HEK293 (cell line): ENCODE measurements around the gene GRM3.

Experiments
- CTCF ChIA-PET: fragments of 350-600 bp; formaldehyde crosslinking; extraction: SDS; loops from one replicate; lab custom pipeline; 2021; ENCODE audit warnings: antibody characterized with exemption; lab: Yijun Ruan, JAX
- POLR2A ChIA-PET: fragments of 300-600 bp; formaldehyde crosslinking; extraction: SDS; loops from one replicate; lab custom pipeline; 2020; ENCODE audit warnings: antibody characterized with exemption, inconsistent platforms; lab: Yijun Ruan, JAX
- H3K27ac ChIP-seq: fragments of 200-500 bp; sonication (Bioruptor generic); 2 replicates; pipeline ENCODE4 v1.5.1; 2014; ENCODE audit warnings: low read depth, low read length, control low read depth, inconsistent platforms; ENCODE audit errors: extremely low read depth
- H3K36me3 ChIP-seq, 2 experiments: fragments of 200-500 bp in 1 of 2; sonication (Bioruptor generic) in 1 of 2; 1 replicate in 1 of 2; 2 replicates in 1 of 2; pipeline ENCODE4 v1.5.1; 2014 to 2017; ENCODE audit warnings: inconsistent platforms in 2 of 2, low read length in 2 of 2; ENCODE audit not compliant: control insufficient read depth in 2 of 2, insufficient read depth in 1 of 2
- H3K4me1 ChIP-seq: fragments of 200-500 bp; sonication (Bioruptor generic); 2 replicates; pipeline ENCODE4 v1.5.1; 2014; ENCODE audit warnings: mild to moderate bottlenecking, low read length, inconsistent platforms; ENCODE audit not compliant: control insufficient read depth, insufficient read depth
- H3K4me3 ChIP-seq: 2 replicates; pipeline ENCODE4 v1.5.1; 2011; ENCODE audit warnings: low read depth, mild to moderate bottlenecking, control low read depth, low read length, moderate library complexity
- H3K9me3 ChIP-seq: fragments of 200-500 bp; sonication (Bioruptor generic); 2 replicates; pipeline ENCODE4 v1.5.1; 2014; ENCODE audit warnings: low read depth, low read length, inconsistent platforms; ENCODE audit not compliant: control insufficient read depth, insufficient read depth
- PATZ1 ChIP-seq: fragments of 450-650 bp; formaldehyde crosslinking; IDR thresholded peaks from 2 replicates; pipeline ENCODE4 v1.5.1; 2016; ENCODE audit warnings: missing biosample characterization, missing genetic modification characterization
- ZFP3 ChIP-seq: fragments of 450-650 bp; formaldehyde crosslinking; IDR thresholded peaks from 2 replicates; pipeline ENCODE4 v1.5.1; 2016; ENCODE audit warnings: low read depth, missing biosample characterization, missing genetic modification characterization
- ZNF114 ChIP-seq: fragments of 450-650 bp; formaldehyde crosslinking; IDR thresholded peaks from 2 replicates; pipeline ENCODE4 v1.5.0; 2017; ENCODE audit warnings: missing biosample characterization, missing genetic modification characterization
- ZNF146 ChIP-seq: fragments of 450-650 bp; formaldehyde crosslinking; IDR thresholded peaks from 2 replicates; pipeline ENCODE4 v1.5.1; 2016; ENCODE audit warnings: missing biosample characterization, missing genetic modification characterization
- ZNF148 ChIP-seq: fragments of 450-650 bp; formaldehyde crosslinking; IDR thresholded peaks from 2 replicates; pipeline ENCODE4 v1.5.0; 2017; ENCODE audit warnings: missing biosample characterization, missing genetic modification characterization, borderline replicate concordance
- ZNF48 ChIP-seq: fragments of 450-650 bp; formaldehyde crosslinking; IDR thresholded peaks from 2 replicates; pipeline ENCODE4 v1.5.1; 2016; ENCODE audit warnings: missing biosample characterization, missing genetic modification characterization
- ZNF510 ChIP-seq: fragments of 450-650 bp; formaldehyde crosslinking; IDR thresholded peaks from 2 replicates; pipeline ENCODE4 v1.5.1; 2018; ENCODE audit warnings: mild to moderate bottlenecking, missing genetic modification characterization, missing biosample characterization; ENCODE audit not compliant: insufficient replicate concordance
- ZNF596 ChIP-seq: fragments of 450-650 bp; IDR thresholded peaks from 2 replicates; pipeline ENCODE4 v1.5.0; 2018; ENCODE audit warnings: missing biosample characterization, mild to moderate bottlenecking, missing genetic modification characterization, moderate library complexity
- ZNF624 ChIP-seq: fragments of 450-650 bp; formaldehyde crosslinking; IDR thresholded peaks from 2 replicates; pipeline ENCODE4 v1.5.1; 2017; ENCODE audit warnings: missing biosample characterization, missing genetic modification characterization
- ZNF704 ChIP-seq: fragments of 450-650 bp; formaldehyde crosslinking; IDR thresholded peaks from 2 replicates; pipeline ENCODE4 v1.5.1; 2016; ENCODE audit warnings: missing biosample characterization, missing genetic modification characterization
- ZNF791 ChIP-seq: fragments of 450-650 bp; formaldehyde crosslinking; IDR thresholded peaks from 2 replicates; pipeline ENCODE4 v1.5.1; 2016; ENCODE audit warnings: missing biosample characterization, missing genetic modification characterization
- TF ChIP-seq, protein P1 (sequence below): fragments of 450-650 bp; formaldehyde crosslinking; IDR thresholded peaks from 2 replicates; pipeline ENCODE4 v1.5.1; 2017; ENCODE audit warnings: missing biosample characterization, missing genetic modification characterization
- TF ChIP-seq, protein P2 (sequence below): fragments of 450-650 bp; formaldehyde crosslinking; IDR thresholded peaks from 2 replicates; pipeline ENCODE4 v1.5.1; 2017; ENCODE audit warnings: missing biosample characterization, missing genetic modification characterization
- TF ChIP-seq, protein P3 (sequence below): fragments of 450-650 bp; formaldehyde crosslinking; IDR thresholded peaks from 2 replicates; pipeline ENCODE4 v1.5.1; 2016; ENCODE audit warnings: missing biosample characterization, missing genetic modification characterization
- TF ChIP-seq, protein P4 (sequence below): fragments of 450-650 bp; formaldehyde crosslinking; IDR thresholded peaks from 2 replicates; pipeline ENCODE4 v1.5.1; 2016; ENCODE audit warnings: missing biosample characterization, missing genetic modification characterization
- TF ChIP-seq, protein P5 (sequence below): fragments of 450-650 bp; formaldehyde crosslinking; IDR thresholded peaks from 2 replicates; pipeline ENCODE4 v1.5.1; 2016; ENCODE audit warnings: missing biosample characterization, missing genetic modification characterization, borderline replicate concordance

Gene GRM3

GRCh38 chr7:86825264-86825663 is 181.6 kb downstream of the GRM3 start:
- TF ChIP-seq, protein P1, sequence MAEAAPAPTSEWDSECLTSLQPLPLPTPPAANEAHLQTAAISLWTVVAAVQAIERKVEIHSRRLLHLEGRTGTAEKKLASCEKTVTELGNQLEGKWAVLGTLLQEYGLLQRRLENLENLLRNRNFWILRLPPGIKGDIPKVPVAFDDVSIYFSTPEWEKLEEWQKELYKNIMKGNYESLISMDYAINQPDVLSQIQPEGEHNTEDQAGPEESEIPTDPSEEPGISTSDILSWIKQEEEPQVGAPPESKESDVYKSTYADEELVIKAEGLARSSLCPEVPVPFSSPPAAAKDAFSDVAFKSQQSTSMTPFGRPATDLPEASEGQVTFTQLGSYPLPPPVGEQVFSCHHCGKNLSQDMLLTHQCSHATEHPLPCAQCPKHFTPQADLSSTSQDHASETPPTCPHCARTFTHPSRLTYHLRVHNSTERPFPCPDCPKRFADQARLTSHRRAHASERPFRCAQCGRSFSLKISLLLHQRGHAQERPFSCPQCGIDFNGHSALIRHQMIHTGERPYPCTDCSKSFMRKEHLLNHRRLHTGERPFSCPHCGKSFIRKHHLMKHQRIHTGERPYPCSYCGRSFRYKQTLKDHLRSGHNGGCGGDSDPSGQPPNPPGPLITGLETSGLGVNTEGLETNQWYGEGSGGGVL (tag by site-specific recombination) = no peak
- TF ChIP-seq ZNF596 = no peak
- TF ChIP-seq, protein P2, sequence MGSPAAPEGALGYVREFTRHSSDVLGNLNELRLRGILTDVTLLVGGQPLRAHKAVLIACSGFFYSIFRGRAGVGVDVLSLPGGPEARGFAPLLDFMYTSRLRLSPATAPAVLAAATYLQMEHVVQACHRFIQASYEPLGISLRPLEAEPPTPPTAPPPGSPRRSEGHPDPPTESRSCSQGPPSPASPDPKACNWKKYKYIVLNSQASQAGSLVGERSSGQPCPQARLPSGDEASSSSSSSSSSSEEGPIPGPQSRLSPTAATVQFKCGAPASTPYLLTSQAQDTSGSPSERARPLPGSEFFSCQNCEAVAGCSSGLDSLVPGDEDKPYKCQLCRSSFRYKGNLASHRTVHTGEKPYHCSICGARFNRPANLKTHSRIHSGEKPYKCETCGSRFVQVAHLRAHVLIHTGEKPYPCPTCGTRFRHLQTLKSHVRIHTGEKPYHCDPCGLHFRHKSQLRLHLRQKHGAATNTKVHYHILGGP (tag by site-specific recombination) = no peak
- TF ChIP-seq ZNF146 (tag by site-specific recombination) = no peak
- TF ChIP-seq ZNF114 (tag by site-specific recombination) = no peak
- no peak for TF ChIP-seq ZNF624 (tag by site-specific recombination)
- TF ChIP-seq, protein P3, sequence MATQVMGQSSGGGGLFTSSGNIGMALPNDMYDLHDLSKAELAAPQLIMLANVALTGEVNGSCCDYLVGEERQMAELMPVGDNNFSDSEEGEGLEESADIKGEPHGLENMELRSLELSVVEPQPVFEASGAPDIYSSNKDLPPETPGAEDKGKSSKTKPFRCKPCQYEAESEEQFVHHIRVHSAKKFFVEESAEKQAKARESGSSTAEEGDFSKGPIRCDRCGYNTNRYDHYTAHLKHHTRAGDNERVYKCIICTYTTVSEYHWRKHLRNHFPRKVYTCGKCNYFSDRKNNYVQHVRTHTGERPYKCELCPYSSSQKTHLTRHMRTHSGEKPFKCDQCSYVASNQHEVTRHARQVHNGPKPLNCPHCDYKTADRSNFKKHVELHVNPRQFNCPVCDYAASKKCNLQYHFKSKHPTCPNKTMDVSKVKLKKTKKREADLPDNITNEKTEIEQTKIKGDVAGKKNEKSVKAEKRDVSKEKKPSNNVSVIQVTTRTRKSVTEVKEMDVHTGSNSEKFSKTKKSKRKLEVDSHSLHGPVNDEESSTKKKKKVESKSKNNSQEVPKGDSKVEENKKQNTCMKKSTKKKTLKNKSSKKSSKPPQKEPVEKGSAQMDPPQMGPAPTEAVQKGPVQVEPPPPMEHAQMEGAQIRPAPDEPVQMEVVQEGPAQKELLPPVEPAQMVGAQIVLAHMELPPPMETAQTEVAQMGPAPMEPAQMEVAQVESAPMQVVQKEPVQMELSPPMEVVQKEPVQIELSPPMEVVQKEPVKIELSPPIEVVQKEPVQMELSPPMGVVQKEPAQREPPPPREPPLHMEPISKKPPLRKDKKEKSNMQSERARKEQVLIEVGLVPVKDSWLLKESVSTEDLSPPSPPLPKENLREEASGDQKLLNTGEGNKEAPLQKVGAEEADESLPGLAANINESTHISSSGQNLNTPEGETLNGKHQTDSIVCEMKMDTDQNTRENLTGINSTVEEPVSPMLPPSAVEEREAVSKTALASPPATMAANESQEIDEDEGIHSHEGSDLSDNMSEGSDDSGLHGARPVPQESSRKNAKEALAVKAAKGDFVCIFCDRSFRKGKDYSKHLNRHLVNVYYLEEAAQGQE (tag by site-specific recombination) = no peak
- TF ChIP-seq ZNF48 (tag by site-specific recombination) = no peak
- TF ChIP-seq ZFP3 (tag by site-specific recombination) = no peak
- TF ChIP-seq ZNF791 (tag by site-specific recombination) = no peak
- TF ChIP-seq, protein P4, sequence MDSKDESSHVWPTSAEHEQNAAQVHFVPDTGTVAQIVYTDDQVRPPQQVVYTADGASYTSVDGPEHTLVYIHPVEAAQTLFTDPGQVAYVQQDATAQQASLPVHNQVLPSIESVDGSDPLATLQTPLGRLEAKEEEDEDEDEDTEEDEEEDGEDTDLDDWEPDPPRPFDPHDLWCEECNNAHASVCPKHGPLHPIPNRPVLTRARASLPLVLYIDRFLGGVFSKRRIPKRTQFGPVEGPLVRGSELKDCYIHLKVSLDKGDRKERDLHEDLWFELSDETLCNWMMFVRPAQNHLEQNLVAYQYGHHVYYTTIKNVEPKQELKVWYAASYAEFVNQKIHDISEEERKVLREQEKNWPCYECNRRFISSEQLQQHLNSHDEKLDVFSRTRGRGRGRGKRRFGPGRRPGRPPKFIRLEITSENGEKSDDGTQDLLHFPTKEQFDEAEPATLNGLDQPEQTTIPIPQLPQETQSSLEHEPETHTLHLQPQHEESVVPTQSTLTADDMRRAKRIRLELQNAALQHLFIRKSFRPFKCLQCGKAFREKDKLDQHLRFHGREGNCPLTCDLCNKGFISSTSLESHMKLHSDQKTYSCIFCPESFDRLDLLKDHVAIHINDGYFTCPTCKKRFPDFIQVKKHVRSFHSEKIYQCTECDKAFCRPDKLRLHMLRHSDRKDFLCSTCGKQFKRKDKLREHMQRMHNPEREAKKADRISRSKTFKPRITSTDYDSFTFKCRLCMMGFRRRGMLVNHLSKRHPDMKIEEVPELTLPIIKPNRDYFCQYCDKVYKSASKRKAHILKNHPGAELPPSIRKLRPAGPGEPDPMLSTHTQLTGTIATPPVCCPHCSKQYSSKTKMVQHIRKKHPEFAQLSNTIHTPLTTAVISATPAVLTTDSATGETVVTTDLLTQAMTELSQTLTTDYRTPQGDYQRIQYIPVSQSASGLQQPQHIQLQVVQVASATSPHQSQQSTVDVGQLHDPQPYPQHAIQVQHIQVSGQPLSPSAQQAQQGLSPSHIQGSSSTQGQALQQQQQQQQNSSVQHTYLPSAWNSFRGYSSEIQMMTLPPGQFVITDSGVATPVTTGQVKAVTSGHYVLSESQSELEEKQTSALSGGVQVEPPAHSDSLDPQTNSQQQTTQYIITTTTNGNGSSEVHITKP (tag by site-specific recombination) = no peak
- Histone ChIP-seq H3K4me1 (no peaks in the 10 kb centered on the region), H3K9me3 (no peaks in the 10 kb centered on the region), H3K27ac (no peak overlapping the region), H3K4me3 (no peak overlapping the region), H3K36me3 (no peaks in the 10 kb centered on the region)
- ChIA-PET POLR2A (no interaction called here), CTCF (interaction anchor here (1.1 kb wide), 1 partner anchor 10 kb away, joined by 4 read pairs; no protein-coding TSS in a partner anchor)

- Histone ChIP-seq H3K36me3 (no peaks in the 10 kb centered on the region), H3K4me1 (no peaks in the 10 kb centered on the region), H3K27ac (no peak overlapping the region), H3K9me3 (no peaks in the 10 kb centered on the region), H3K4me3 (no peak overlapping the region)
- CTCF ChIA-PET = no interaction called here
- POLR2A ChIA-PET = no interaction called here
- TF ChIP-seq, protein P5, sequence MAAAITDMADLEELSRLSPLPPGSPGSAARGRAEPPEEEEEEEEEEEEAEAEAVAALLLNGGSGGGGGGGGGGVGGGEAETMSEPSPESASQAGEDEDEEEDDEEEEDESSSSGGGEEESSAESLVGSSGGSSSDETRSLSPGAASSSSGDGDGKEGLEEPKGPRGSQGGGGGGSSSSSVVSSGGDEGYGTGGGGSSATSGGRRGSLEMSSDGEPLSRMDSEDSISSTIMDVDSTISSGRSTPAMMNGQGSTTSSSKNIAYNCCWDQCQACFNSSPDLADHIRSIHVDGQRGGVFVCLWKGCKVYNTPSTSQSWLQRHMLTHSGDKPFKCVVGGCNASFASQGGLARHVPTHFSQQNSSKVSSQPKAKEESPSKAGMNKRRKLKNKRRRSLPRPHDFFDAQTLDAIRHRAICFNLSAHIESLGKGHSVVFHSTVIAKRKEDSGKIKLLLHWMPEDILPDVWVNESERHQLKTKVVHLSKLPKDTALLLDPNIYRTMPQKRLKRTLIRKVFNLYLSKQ (tag by site-specific recombination) = no peak
- TF ChIP-seq ZNF704 (tag by site-specific recombination) = no peak
- no peak for TF ChIP-seq ZNF148
- no peak for TF ChIP-seq ZNF510 (tag by site-specific recombination)
- TF ChIP-seq PATZ1 (tag by site-specific recombination) = no peak
These were observed 183.2 kb downstream of the GRM3 start for GRCh38 chr7:86826948-86827347.
